Colonic mucosa (tissue), 4 donors: Measurements from ENCODE around the gene TSTD2. TPM values are rescaled to one million over a fixed set of nuclear protein-coding genes. Genes with fewer than 3 reads are reported as not detected.
A peak's percentile ranks its signal among the peaks of the same experiment; 100 is the strongest.

ENCODE experiments used
- DNase-seq: peaks from one replicate; pipeline ENCODE4 v3.0.0-alpha.2; 2020
- H3K27ac ChIP-seq: fragments of 200-600 bp; one replicate; pipeline ENCODE4 v1.8.0; 2021
- H3K27me3 ChIP-seq: fragments of 200-600 bp; one replicate; pipeline ENCODE4 v1.8.0; 2021
- H3K36me3 ChIP-seq: fragments of 200-600 bp; one replicate; pipeline ENCODE4 v1.8.0; 2021
- H3K4me1 ChIP-seq: fragments of 200-600 bp; one replicate; pipeline ENCODE4 v1.8.0; 2021; ENCODE audit warnings: mild to moderate bottlenecking
- H3K4me3 ChIP-seq: fragments of 200-600 bp; one replicate; pipeline ENCODE4 v1.8.0; 2021
- H3K9ac ChIP-seq, 2 donors: one replicate each; pipeline ENCODE4 v1.7.0; 2013; ENCODE audit warnings: control low read depth in 2 of 2, low read depth in 2 of 2, low read length in 2 of 2
- H3K9me3 ChIP-seq: fragments of 200-600 bp; one replicate; pipeline ENCODE4 v1.8.0; 2021
- intact Hi-C: fragments of 100-400 bp; cut with DNase I; formaldehyde crosslinking; loops from one replicate; pipeline ENCODE4 v1.14.1; 2022
- total RNA-seq, 2 donors: library from RNA; stranded (reverse); fragmentation: NEBNext Ultra II Directional in 1 of 2; extraction: Animal tissue kit (Norgen Biotek cat#: 25700) in 1 of 2; gene quantifications; one replicate each; pipeline ENCODE4 v1.2.1, GENCODE V29; 2021
- TF ChIP-seq, protein P1 (sequence below): fragments of 200-600 bp; IDR thresholded peaks from one replicate; pipeline ENCODE4 v1.8.0; 2022; ENCODE audit warnings: antibody characterized with exemption, mild to moderate bottlenecking
- donor health status: healthy.
- donor health status: DM: no; HTN: no; CAD: no.
- donor health status: DM: no; HTN: no; CAD: no.

Gene TSTD2
- total RNA-seq, 2 donors from 2014 or later = 14.7 to 17.5 TPM

- Histone ChIP-seq H3K27ac (no peak overlapping the region), H3K4me3 (no peak overlapping the region), H3K27me3 (no peaks in the 10 kb centered on the region), H3K36me3 (peaks cover 5% of the 10 kb centered on the region), H3K9ac (no peak overlapping the region), H3K4me1 (peaks cover 21% of the 10 kb centered on the region), H3K9me3 (no peaks in the 10 kb centered on the region)
- no peak for DNase-seq
- intact Hi-C loops = no loop called here
- TF ChIP-seq, protein P1, sequence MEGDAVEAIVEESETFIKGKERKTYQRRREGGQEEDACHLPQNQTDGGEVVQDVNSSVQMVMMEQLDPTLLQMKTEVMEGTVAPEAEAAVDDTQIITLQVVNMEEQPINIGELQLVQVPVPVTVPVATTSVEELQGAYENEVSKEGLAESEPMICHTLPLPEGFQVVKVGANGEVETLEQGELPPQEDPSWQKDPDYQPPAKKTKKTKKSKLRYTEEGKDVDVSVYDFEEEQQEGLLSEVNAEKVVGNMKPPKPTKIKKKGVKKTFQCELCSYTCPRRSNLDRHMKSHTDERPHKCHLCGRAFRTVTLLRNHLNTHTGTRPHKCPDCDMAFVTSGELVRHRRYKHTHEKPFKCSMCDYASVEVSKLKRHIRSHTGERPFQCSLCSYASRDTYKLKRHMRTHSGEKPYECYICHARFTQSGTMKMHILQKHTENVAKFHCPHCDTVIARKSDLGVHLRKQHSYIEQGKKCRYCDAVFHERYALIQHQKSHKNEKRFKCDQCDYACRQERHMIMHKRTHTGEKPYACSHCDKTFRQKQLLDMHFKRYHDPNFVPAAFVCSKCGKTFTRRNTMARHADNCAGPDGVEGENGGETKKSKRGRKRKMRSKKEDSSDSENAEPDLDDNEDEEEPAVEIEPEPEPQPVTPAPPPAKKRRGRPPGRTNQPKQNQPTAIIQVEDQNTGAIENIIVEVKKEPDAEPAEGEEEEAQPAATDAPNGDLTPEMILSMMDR = no peak
Observed at GRCh38 chr9:97640325-97640724, 7.2 kb upstream of the TSTD2 start.

DNA sequence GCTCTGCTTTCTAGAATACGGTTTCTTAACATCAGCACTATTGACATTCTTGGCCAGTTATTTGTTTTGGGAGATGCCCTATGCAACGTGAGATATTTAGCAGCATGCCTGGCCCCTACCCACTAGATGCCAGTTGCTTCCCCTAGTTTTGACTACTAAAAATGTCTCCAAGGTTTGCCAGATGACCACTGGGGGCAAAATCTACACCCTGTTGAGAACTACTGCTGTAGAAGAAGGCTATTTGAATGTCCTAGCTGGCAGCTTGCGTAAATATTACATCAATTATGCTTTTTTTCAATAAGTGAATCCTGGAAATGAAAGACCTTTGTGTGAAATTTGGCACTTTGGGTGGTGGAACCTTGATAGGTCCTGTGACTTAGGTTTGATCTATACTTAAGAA, 5.5 kb upstream of the TSTD2 start:
- intact Hi-C loops = no loop called here
- H3K9ac ChIP-seq = no peak overlapping the region
- no peaks in the 10 kb centered on the region for H3K27me3 ChIP-seq
- no peak overlapping the region for H3K4me3 ChIP-seq
- peaks cover 5% of the 10 kb centered on the region for H3K36me3 ChIP-seq
- peaks cover 21% of the 10 kb centered on the region for H3K4me1 ChIP-seq
- H3K9me3 ChIP-seq = no peaks in the 10 kb centered on the region
- TF ChIP-seq, protein P1 = no peak
- H3K27ac ChIP-seq = no peak overlapping the region
- no peak for DNase-seq

DNA sequence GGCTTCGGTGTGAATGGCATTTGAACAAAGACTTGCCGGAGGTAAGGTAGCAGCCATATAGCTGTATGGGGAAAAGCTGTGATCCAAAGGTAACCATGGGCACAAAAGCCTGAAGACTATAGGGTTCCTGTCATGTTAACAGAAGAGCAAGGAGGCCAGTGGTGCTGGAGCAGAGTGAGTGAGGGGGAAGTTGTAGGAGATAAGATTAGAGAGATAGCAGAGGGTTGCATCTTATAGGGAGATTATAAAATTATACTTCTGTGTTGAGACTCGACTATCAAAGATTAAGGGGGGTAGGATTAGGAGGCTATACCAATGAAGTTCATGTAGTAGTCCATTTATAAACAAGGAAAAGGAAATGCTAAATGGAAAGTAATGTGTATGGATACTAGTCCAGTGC, 3.7 kb upstream of the TSTD2 start:
- no peaks in the 10 kb centered on the region for H3K9me3 ChIP-seq
- no peak overlapping the region for H3K9ac ChIP-seq
- TF ChIP-seq, protein P1 = no peak
- H3K4me1 ChIP-seq = peaks cover 23% of the 10 kb centered on the region
- no peak overlapping the region for H3K27ac ChIP-seq
- no peaks in the 10 kb centered on the region for H3K36me3 ChIP-seq
- no peak overlapping the region for H3K4me3 ChIP-seq
- intact Hi-C loops = no loop called here
- DNase-seq = no peak
- H3K27me3 ChIP-seq = no peaks in the 10 kb centered on the region

DNA sequence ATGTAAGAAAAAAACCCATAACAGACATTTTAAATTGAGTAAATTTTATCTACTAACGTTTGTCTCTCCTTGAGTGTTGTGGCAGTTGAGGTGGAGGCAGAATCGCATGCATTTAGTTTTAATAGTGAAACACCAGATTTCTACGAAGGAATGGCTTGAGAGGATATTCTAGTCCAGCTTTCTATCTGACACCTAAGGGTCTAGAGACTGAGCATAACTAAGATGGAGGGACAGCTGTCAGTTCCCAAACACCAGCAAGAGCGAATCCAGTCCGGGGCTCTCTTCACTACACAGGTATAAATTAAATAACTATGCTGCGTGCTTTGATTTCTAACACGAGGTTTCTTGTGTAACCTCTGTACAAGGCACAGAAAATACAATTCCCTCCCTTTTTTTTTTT, 1.9 kb upstream of the TSTD2 start:
- no peak for DNase-seq
- Histone ChIP-seq H3K9ac (peak overlapping the region in 1 of 2 donors; percentile 85), H3K9me3 (no peaks in the 10 kb centered on the region), H3K4me3 (peak overlapping the region; percentile 91), H3K27me3 (no peaks in the 10 kb centered on the region), H3K4me1 (peaks cover 27% of the 10 kb centered on the region), H3K27ac (no peak overlapping the region), H3K36me3 (no peaks in the 10 kb centered on the region)
- TF ChIP-seq, protein P1 = no peak
- intact Hi-C loops = no loop called here

GRCh38 chr9:97633859-97634490, 807 bp upstream of the TSTD2 start:
- Histone ChIP-seq H3K9ac (peak overlapping the region; percentile 85 to 94), H3K9me3 (no peaks in the 10 kb centered on the region), H3K36me3 (no peaks in the 10 kb centered on the region), H3K27me3 (no peaks in the 10 kb centered on the region), H3K27ac (peak overlapping the region; percentile 94), H3K4me3 (peak overlapping the region; percentile 91), H3K4me1 (peaks cover 27% of the 10 kb centered on the region)
- TF ChIP-seq, protein P1 = no peak
- no peak for DNase-seq
- intact Hi-C loops = no loop called here
